ENCODE measurements around the gene SMKR1. TPM values are rescaled to one million over a fixed set of nuclear protein-coding genes. Genes with fewer than 3 reads are reported as not detected.
"Not testable (repeated sequence)": the region's sequence is repeated elsewhere in the genome, so short reads cannot be mapped to it uniquely, and the experiment has no call there.

The SMKR1 gene
- 1 to 10 TPM; 2.9 to 5.1 (median 4.4) TPM for polyA plus RNA-seq (ENCODE audit: insufficient read length in 3 of 3)

DNA sequence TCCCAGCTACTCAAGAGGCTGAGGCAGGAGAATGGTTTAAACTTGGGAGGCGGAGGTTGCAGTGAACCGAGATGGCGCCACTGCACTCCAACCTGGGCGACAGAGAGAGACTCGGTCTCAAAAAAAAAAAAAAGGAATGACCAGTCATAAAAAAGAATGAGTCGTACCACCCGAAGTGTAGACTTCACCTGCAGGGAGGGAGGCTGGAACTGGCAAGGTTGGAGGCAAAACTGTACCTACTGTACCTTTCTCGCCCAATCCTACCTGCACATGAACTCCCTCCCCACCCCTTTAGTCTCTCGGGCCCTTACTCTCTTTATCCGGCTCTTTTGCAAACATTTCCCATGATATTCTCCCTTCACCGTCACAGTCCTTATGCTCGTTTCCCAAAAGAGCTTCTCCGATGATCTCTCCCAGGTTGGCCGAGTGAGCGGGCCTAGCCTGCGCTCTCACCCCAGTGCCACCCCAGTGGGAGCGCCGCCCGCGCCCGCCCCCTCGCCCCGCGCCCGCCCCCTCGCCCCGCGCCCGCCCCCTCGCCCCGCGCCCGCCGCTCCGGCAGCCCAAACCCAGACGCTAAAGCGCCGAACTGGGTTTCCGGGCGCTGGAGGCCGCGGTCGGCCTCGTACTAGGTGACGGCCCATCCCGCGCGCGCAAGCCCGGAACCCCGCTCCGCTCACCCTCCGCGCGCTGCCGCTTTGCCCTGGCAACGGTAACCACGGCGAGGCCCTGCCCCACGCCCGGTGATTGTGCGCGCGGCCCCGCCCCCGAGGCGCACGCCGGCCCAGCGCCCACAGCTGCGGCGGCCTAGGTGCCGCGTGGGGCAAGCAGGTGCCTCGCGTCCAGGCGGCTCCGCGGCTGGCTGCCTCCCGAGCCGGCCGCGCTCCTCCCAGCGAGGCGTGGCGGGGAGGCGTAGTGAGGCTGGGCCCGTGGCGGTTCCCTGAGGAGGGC, at the start of gene SMKR1:
SMKR1 (plus strand) TSS at position 772 of the 948 bp plus-strand sequence. CDS start 294 bp downstream, outside the sequence.
- peak in 1 of 3 donors; percentile 38 for DNase-seq (ENCODE audit: low read depth in 3 of 3, low spot score in 2 of 3)

DNA sequence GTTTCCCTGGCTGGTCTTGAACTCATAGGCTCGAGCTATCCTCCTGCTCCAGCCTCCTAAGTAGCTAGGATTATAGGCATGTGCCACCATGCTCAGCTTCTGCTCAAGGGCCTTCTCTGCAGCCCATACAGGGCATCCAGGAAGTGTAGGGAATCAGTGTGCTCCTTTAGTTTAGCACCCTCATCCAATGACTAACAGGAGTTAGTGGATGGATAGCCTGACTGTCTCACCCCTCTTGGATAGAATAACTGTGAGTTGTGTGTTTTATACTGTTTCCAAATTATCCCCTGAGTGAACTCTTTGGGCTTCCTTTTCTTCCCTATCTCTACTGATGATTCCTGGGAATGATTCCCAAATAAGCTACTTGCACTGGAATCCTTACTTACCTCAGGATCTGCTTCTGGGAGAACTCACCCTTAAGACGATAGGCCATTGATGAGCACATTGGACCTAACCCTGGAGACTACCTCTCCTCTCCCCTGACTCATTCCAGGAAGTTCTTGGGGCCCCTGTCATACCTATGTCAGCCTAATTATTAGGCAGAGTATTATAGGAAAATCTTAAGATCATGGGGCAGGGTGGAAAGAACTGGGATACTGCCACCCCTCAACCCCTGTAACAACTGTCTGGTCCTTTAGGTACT, 49.6 kb upstream of the SMKR1 start:
- DNase-seq (ENCODE audit: low read depth in 3 of 3, low spot score in 2 of 3), result no peak

DNA sequence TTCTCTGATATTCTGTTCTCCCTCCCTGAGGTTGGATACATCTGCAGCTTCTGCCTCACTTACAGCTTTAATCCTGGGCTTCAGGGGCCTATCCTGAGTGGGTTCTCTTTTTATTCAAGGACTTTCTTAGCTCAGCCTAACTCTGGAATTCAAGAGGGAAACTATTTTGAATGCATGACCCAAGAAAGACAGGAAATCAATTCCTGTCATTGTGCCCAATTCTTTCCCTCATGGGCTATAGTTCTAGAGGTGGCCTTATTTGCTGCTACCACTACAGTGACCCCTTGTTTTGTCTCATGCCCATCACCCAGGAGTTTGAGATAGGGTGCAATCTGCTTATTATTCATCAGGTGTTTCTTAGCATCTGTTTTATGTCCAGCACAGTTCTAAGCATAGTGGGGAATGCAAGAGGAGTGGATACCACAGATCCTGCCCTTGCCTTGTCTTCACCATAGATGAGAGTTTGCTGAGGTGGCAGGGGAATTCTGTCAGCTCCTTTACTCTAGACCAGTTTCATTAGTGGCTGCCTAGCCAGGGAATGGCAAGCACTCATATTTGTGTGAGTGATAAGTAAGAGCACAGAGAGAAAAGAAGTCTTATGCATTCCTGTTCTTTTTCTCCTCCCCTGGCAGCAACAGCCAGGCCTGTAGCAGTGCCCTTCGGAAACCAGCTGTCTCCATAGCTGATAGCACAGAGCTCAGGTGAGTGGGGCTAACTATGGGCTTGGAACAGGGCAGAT, 48.7 kb upstream of the SMKR1 start:
- no peak for DNase-seq (ENCODE audit: low read depth in 3 of 3, low spot score in 2 of 3)

DNA sequence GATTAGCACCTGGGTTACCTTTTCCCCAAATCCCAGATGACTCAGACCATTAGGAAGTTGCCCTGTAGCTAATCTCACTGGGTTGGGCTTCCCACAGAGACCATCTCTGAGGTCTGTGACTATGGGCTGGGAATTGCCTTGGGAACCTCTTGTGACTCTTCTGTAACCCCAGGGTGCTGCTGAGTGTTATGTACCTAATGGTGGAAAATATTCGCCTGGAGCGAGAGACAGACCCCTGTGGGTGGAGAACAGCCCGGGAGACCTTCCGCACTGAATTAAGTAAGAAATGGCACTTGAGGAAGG, 48.1 kb upstream of the SMKR1 start:
- no peak for DNase-seq (ENCODE audit: low read depth in 3 of 3, low spot score in 2 of 3)

GRCh38 chr7:129456421-129456820, 45.9 kb upstream of the SMKR1 start:
- no peak for DNase-seq (ENCODE audit: low read depth in 3 of 3, low spot score in 2 of 3)

- no peak for DNase-seq (ENCODE audit: low read depth in 3 of 3, low spot score in 2 of 3)
Measured at GRCh38 chr7:129457101-129457500, 45.2 kb upstream of the SMKR1 start.

- DNase-seq (ENCODE audit: low read depth in 3 of 3, low spot score in 2 of 3), result no peak
Measured at GRCh38 chr7:129458171-129458570, 44.2 kb upstream of the SMKR1 start.

DNA sequence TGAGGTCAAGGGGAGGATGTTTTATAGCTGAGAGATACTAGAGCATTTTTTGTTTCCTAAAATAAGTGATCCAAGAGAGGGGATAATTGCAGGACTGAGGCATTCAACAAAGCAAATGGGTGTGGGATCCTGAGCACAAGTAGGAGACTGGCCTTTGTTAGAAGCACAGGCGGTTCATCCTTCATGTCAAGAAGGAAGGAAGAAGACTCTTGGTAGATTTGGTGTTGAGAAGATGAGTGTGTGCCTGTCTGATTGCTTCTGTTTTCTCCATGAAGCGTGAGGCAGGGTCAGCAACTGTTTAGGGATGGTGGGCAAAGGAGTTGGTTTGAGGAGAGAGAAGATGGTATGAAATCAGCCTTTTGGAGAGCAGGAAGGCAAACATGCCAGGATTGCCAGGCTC, 40.5 kb upstream of the SMKR1 start:
- no peak for DNase-seq (ENCODE audit: low read depth in 3 of 3, low spot score in 2 of 3)

- DNase-seq (ENCODE audit: low read depth in 3 of 3, low spot score in 2 of 3), result no peak
Measured at GRCh38 chr7:129462420-129462819, 39.9 kb upstream of the SMKR1 start.

- DNase-seq (ENCODE audit: low read depth in 3 of 3, low spot score in 2 of 3), result no peak
Measured at GRCh38 chr7:129464194-129464593, 38.1 kb upstream of the SMKR1 start.

- no peak for DNase-seq (ENCODE audit: low read depth in 3 of 3, low spot score in 2 of 3)
Measured at GRCh38 chr7:129465080-129465479, 37.3 kb upstream of the SMKR1 start.

DNA sequence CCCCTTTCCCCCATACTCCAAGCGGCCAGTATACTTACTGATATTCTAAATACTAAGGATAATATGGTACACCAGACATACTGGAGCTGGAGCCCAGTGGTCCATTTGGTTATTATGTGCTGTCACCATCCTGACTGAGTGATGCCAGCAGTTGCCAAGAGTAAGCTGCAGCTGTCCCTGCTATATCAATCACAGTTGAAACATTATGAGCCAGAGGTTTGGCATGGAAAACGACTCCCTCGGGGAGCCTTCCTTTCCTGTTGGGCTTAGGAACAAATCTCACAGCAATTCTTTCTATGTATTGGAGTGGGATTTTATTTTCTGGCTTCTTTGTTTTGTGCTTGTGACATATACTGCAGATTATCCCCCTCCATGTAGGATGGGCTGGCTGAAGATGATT, 35.5 kb upstream of the SMKR1 start:
- no peak for DNase-seq (ENCODE audit: low read depth in 3 of 3, low spot score in 2 of 3)

DNA sequence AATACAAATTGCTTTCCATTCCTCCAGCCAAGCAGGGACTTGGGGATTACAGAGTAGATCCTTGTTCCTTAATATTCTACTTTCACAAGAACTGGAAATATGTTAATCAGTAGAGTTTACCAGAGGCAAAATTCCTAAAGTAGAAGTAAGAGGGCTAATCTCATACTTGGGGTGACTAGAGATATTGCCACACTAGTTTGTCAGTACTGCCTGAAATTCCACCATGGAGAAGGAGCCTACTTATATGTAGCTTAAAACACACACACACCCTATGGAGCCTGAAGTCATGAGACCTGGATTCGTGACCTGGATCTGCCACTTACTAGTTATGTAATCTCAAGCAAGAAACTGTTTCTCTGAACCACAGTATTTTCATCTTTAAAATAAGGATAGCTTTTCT, 34.2 kb upstream of the SMKR1 start:
- no peak for DNase-seq (ENCODE audit: low read depth in 3 of 3, low spot score in 2 of 3)

- DNase-seq (ENCODE audit: low read depth in 3 of 3, low spot score in 2 of 3), result no peak
Measured at GRCh38 chr7:129468547-129468946, 33.8 kb upstream of the SMKR1 start.

- DNase-seq (ENCODE audit: low read depth in 3 of 3, low spot score in 2 of 3), result no peak
Measured at GRCh38 chr7:129469930-129470329, 32.4 kb upstream of the SMKR1 start.

- no peak for DNase-seq (ENCODE audit: low read depth in 3 of 3, low spot score in 2 of 3)
Measured at GRCh38 chr7:129470411-129470810, 31.9 kb upstream of the SMKR1 start.

- DNase-seq (ENCODE audit: low read depth in 3 of 3, low spot score in 2 of 3), result no peak
Measured at GRCh38 chr7:129471402-129471827, 30.9 kb upstream of the SMKR1 start.

DNA sequence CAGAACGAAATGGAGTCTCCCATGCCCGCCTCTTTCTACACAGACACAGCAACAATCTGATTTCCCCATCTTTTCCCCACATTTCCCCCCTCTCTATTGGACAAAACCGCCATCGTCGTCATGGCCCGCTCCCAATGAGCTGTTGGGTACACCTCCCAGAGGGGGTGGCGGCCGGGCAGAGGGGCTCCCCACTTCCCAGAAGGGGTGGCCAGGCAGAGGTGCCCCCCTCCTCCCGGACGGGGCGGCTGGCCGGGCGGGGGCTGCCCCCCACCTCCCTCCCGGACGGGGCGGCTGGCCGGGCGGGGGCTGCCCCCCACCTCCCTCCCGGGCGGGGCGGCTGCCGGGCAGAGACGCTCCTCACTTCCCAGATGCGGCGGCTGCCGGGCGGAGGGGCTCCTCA, 26.4 kb upstream of the SMKR1 start:
- DNase-seq (ENCODE audit: low read depth in 3 of 3, low spot score in 2 of 3), result not testable (repeated sequence)

- DNase-seq (ENCODE audit: low read depth in 3 of 3, low spot score in 2 of 3), result not testable (repeated sequence)
Measured at GRCh38 chr7:129476398-129476797, 25.9 kb upstream of the SMKR1 start.

- no peak for DNase-seq (ENCODE audit: low read depth in 3 of 3, low spot score in 2 of 3)
Measured at GRCh38 chr7:129479831-129480230, 22.5 kb upstream of the SMKR1 start.

DNA sequence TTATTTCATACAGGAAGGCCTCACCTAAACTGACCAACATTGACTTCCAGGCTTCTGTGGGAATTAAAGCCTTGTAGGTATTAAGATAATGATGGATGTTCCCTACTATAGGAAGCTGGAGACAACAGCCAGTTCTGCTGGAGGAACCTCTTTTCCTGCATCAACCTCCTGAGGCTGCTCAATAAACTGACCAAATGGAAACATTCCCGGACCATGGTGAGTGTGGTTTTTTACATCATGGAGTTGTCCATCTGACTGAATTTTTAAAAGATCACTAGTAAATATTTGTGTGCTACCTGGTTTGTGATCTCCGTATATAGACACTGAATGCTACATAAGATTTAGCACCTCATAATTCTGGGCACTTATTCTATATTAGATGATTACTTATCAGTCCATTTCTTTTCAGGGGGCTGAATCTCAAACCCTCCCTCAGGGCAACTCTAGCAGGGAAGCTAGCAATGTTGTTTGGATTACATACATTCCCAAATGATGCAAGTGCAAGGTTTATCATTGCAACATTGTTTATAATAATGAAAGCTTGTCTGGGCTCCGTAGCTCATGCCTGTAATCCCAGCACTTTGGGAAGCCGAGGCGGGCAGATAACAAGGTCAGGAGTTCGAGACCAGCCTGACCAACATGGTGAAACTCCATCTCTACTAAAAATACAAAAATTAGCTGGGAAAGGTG, 21.5 kb upstream of the SMKR1 start:
- no peak for DNase-seq (ENCODE audit: low read depth in 3 of 3, low spot score in 2 of 3)
